DND-41 (cell line): ENCODE results near the gene IDH3B.

Experiments
- EZH2 ChIP-seq: IDR thresholded peaks from 3 replicates; pipeline ENCODE4 v1.6.1; 2012; ENCODE audit warnings: borderline replicate concordance, low read depth, mild to moderate bottlenecking, moderate library complexity, low read length, inconsistent platforms; ENCODE audit not compliant: severe bottlenecking
- TF ChIP-seq, protein P1 (sequence below): IDR thresholded peaks from 2 replicates; pipeline ENCODE4 v1.5.1; 2012; ENCODE audit warnings: borderline replicate concordance, low read length, moderate library complexity, mild to moderate bottlenecking; ENCODE audit not compliant: poor library complexity, severe bottlenecking; ENCODE audit errors: extremely low read depth

DNA sequence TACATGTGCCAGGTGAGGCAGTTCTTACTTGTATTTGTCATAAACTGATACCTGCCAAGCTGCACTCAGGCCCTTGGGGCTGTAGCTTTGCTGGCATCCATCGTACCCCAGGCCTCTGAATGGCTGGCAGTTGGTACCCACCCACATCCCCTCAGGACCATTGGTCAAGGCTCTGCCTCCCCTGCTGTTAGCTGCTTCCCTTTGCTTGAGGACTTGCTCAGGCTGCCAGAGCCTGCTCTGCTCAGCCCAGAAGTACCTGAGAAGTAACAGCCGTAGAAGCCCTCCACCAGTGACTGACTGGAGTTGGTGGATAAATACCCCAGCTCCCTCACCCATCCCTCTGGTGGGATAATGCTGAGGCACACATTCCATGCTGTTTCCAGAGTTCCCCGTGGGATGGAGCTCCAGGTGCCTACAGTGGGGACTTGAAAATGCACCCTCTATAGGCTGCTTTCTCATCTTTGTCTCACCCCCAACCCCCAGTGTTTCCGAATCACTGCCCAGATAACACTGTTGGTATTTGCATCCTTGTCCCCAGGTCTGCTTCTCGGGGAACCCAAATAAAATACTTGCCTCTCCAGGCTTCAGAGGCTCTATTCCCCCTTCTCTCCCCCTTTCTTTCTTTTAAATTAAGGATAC lies 35.9 kb upstream of the IDH3B start:
- TF ChIP-seq, protein P1, sequence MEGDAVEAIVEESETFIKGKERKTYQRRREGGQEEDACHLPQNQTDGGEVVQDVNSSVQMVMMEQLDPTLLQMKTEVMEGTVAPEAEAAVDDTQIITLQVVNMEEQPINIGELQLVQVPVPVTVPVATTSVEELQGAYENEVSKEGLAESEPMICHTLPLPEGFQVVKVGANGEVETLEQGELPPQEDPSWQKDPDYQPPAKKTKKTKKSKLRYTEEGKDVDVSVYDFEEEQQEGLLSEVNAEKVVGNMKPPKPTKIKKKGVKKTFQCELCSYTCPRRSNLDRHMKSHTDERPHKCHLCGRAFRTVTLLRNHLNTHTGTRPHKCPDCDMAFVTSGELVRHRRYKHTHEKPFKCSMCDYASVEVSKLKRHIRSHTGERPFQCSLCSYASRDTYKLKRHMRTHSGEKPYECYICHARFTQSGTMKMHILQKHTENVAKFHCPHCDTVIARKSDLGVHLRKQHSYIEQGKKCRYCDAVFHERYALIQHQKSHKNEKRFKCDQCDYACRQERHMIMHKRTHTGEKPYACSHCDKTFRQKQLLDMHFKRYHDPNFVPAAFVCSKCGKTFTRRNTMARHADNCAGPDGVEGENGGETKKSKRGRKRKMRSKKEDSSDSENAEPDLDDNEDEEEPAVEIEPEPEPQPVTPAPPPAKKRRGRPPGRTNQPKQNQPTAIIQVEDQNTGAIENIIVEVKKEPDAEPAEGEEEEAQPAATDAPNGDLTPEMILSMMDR: no peak
- TF ChIP-seq EZH2: no peak
